GM18511 (cell line): Measurements from ENCODE around the gene CD276.
"Not testable (repeated sequence)": the region's sequence is repeated elsewhere in the genome, so short reads cannot be mapped to it uniquely, and the experiment has no call there.

ENCODE experiments used
- ATAC-seq: cut with Tn5 transposase; IDR thresholded peaks from one replicate; pipeline ENCODE4 v1.9.1; 2021; ENCODE audit warnings: mild to moderate bottlenecking, moderate library complexity; ENCODE audit not compliant: unreplicated experiment

The CD276 gene

DNA sequence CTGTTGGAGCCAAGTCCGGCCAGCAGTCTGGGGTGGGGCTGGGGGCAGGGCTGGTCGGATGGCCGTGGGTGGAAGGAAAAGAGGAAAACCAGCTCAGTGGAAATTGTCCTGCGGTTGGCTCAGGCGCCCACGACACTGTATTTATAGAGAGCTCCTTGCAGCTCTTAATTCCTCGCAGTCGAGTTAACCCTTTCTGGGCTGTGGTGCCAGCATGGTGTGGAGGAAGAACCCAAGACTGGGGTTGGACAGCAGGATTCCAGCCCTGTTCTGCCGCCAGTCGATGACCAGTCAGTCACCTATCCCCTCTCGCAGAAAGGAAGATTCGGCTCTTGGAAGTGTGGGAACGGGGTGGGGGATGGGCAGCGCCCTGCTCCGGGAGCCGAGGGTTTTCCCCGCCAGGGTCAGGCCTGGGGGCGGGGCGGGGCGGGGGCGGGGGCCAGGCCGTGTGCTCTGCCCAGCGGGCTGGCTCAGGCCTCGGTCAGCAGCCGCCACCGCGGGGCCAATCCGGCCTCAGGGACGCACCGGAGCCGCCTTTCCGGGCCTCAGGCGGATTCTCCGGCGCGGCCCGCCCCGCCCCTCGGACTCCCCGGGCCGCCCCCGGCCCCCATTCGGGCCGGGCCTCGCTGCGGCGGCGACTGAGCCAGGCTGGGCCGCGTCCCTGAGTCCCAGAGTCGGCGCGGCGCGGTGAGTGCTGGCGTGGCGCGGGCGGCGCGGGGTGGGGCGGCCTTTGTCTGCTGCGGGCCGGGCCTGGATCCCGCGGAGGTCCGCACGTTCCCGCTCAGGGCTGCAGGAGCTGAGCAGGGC, at the start of gene CD276:
CD276 (plus strand) TSS at position 607 of the 804 bp plus-strand sequence. CDS start 15,257 bp downstream, outside the sequence.
- no peak for ATAC-seq

DNA sequence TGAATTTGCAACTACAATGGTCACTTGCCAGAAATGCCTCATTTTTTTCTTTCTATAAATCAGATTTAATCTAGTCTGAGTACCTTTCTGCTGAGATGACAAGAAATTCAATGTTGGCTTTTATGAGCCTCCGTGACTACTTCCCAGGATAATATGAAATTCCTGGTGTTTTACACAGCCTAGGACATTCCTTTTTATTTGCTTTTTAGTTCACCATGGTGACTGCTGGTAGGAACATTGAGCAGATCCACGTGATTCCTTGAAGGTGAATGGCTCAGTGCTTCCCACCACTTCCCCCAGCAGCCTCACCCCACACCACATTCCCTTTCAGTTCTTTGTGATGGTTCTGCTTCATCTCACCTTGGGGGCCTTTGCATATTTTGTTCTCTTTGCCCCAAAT, 46.7 kb upstream of the CD276 start:
- no peak for ATAC-seq

DNA sequence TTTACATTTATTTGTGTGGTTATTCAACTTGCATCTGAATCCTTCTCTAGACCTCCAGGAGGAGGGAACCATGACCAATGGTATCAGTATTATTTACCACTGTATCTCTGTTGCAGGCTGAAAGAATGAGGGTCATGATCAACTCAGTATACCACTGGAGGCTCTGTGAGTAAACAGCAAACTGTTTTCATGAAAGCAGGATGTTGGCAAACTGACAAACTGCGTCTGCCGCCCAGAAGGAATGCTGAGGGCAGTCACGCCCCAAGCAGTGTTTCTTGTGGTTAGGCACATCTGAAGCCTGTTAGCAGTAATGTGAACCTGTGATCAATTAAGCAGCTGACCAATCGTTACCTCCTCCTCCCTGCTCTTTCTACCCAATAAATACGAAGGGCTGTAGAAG, 44.7 kb upstream of the CD276 start:
- ATAC-seq = not testable (repeated sequence)

DNA sequence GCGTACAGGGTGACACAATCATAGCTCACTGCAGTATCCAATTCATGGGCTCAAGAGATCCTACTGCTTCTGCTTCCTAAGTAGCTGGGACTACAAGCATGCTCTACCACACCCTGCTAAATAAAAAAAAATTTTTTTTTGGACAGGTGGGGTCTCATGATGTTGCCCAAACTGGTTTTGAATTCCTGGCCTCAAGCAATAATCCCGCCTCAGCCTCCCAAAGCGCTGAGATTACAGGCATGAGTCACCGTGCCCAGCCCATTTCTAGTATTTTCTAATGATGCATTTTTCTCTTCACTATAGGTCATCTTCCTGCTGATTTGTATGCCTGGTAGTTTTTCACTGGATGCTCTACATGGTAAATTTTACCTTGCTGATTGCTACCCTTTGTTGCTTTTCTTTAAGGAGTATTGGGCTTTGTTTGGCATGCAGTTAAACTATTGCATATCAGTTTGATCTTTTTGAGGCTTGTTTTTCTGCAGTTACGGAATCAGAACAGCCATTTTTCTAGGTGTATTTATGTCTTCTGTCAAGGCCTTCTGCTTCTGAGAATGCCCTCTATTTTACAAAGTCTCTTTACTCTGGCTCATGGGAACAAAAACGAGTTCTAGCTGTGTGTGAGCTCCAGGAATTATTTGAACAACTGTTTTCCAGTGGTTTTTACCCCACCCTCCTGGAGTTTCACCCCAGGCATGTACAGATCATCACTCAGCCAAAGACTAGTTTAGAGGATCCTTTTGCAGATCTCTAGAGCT, 36.7 kb upstream of the CD276 start:
- no peak for ATAC-seq

DNA sequence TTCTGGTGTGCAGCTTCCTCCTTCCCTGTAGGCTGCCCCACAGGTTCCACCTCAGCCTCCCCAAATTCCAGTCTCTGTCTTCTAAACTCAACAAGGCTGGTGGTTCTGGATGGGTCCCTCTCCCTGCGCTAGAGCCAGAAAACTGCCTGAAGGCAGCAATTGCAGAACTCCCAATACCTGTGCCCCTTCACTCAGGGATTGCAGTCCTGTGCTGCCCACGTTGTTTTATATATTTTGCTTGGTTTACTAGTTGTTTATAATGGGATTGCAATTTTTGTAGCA, 36.2 kb upstream of the CD276 start:
- ATAC-seq = no peak

DNA sequence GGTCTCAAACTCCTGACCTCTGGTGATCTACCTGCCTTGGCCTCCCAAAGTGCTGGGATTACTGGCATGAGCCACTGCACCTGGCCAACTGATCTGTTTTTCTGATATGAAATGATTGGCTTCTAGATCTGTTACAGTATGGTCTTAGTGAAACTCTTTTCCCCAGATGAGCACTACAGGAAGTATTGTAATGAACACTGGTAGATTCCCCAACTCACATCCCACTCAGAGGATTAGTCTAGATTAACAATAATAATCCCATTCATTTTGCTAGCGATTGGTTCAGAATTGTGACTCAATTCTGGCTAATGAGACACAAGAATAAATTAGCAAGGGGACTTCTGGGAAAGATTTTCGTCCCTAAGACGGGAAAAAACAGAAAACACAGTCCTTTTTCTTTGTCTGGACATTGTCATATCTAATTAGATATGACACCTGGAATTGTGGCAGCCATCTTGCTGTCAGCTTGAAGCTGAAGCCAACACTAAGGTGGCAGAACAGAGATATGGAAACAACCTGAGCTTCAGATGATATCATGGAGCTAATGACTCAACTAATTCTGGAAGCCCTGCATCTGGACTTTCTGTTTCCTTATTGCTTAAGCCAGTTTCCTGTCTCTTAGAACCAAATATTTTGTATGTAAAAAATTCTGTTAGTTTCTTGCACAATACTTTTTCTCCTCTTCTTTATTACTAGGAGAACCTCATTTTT, 33.6 kb upstream of the CD276 start:
- ATAC-seq = no peak

DNA sequence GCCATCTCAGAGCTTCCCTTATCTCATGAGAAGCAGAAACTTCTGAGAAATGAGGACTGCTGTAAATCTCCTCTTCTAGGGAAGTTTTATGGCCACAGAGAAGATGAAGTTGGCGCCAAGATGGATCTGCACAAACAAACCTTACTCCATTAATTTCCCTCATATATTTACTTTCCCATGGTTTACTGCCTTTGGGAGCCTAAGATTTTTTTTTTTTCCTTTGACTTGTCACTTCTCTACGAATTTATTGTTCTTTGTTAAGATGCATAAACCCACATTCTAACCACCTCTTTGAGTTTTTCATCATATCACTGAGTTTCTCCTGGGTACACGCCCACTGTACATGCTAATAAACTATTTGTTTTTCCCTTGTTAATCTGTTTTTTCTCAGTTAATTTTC, 29.5 kb upstream of the CD276 start:
- no peak for ATAC-seq

DNA sequence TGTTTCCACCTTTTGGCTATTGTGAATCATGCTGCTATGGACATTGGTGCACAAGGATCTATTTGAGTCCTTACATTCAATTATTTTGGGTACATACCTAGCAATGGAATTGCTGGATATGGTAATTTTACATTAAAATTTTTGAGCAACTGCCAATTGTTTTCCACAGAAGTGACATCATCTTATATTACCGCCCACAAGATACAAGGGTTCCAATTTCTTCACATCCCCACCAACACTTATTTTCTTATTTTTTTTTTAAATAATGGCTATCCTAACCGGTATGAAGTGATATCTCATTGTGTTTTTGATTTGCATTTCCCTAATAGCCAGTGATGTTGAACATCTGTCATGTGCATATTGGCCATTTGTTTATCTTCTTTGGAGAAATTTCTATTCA, 28.5 kb upstream of the CD276 start:
- no peak for ATAC-seq

DNA sequence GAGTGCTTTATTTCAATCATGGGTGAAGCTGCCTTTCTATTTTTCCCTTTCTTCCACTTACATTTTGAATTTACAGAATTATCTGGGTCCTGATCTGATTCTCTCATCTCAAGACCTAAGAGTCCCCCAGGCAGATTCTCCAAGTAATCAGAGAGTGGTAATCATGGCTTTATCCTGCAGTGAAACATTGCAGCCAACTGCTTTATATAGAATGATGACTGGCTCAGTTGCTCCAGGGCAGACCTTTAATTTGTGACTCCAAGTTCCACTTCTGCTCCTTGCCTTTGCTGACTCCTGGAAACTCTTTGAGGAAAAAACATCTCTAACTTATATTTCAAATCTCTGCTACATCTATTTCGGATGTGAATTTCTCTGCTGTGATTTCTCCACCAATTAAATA, 25.5 kb upstream of the CD276 start:
- ATAC-seq = no peak

DNA sequence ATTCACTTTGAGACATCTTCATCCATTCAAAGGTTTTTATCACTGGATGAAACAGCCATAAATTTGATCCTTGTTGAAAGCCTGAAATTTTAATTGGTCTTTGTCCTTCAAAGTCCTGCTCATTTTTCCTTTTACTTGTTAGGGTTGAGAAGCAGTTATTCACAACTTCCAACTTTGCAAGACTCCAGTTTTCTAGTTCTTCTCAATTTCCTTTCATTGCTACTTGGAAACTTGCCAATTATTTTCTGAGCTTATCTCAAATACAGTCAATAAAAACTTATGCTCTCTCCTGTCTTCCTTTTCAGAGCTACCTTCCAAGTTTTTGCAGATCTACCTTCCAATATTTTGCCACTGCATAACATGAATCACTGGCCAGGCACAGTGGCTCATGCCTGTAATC, 23.7 kb upstream of the CD276 start:
- ATAC-seq = no peak

DNA sequence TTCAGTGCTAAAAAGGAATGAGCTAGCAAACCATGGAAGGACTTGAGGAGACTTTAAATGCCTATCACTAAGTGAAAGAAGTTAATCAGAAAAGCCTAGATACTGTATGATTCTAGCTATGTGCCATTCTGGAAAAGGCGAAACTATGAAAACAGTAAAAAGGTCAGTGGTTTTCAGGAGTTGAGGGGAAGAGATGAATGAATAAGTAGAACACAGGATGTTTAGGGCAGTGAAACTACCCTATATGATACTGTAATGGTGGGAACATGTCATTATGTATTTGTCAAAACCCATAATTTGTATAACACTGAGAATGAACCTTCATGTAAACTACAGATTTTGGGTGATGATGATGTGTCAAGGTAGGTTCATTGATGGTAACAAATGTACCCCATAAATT, 9.6 kb upstream of the CD276 start:
- ATAC-seq = no peak

DNA sequence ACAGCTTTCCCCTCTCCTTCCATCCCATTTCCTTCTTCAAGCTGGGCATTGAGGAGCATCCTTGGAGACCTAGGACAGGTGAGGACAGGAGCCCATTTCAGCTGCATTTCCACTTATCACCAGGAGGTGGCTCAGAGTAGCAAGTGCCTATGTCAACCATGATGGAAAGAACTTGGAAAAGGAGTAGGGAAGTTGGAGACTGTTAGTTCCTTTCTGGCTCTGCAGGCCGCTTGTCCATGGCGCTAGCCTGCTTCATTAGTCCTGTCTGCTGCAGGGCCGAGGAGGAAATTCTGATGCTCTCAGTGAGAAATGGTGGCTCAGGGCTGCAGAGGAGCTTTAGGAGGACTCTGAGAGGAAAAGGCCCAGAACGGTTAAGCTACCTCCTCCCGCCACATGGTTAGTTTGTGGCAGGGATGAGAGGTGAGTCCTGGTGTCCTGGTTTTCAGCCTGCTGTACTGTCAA, 7.0 kb upstream of the CD276 start:
- ATAC-seq = no peak

DNA sequence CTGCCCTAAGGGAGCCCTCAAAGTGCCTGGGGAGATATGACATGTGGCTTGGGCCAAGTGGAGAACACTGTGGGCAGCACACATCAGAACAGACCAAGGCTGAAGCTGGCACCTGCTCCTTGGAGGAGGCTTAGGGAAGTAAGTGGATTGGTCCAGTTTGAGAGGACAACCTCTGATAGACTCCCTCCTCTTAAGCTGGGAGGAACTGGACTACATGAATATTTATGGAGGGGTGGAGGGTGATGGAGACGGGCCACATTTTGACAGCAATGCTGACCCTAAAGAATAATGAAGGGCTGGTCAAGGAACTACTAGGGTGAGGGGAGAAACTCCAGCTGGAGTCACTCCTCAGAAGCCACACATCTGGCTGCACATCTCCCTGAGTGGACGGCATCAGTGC, 6.5 kb upstream of the CD276 start:
- no peak for ATAC-seq

DNA sequence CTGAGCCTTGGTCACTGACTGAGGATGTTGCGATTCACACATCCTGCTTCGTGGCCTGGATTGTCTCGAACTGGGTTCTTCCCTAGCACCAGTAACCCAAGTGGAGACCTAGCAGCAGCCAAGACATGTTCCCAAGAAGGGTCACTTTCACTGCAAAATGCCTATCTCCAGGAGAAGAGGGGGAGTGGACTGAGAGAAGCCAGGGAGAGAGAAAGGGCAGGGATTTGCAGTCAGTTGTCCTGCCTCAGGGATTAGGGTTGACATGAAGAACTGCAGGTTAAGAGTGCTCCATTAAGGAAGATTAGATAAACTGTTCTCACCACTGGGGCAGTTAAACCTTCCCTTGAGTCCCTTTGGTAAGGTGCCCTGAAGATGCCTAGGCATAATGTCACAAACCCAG, 5.7 kb upstream of the CD276 start:
- ATAC-seq = no peak

DNA sequence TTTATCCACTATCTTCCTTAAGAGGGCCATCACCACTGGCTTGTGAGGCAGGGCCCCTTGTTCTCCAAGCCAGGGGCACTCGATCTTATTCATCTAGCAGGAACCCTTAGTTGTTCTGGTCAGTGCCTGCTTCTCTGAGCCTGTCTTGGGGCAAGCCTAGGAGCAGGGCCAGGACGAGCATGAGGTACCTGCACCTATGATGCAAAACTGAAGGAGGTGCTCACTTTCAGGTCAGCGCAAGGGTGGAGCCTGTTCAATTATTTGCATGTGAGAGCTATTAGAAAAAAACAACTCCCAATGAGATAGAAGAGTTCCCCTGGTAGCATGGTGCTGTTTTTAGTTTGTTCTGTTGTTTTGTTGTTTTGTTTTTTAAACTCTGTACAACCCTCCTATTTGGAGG, 5.0 kb upstream of the CD276 start:
- ATAC-seq = no peak

DNA sequence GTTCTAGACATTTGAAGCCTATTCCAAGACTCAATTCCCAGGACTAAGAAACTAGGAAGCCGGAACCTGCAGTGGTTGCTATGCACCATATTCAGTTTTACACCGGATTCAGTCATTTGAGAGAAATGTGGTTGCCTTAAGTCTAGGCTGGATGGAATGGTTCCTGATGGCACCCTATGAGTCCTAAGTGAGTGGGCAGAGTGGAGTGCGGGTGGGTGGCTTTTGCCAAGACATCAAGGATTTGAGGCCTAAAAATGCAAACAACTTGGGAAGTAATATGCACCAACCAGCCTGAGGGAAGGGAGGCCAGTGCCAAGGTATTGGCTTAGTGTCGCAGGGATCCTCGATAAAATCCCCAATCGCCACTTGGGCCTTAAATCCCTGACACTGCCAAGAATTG, 4.2 kb upstream of the CD276 start:
- ATAC-seq = no peak

DNA sequence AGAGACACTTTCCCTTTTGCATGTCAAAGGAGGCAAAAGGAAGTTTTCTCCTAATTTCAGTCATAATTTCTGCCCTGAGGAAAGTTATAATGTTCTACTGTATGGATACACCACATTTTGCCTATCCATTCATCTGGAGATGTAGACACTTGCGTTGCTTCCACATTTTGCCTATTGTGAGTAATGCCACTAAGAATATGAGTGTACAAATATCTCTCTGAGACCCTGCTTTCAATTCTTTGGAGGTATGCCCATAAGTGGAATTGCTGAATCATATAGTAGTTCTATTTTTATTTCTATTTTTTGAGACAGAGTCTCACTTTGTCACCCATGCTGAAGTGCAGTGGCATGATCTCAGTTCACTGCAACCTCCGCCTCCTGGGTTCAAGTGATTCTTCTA, 3.6 kb upstream of the CD276 start:
- no peak for ATAC-seq

DNA sequence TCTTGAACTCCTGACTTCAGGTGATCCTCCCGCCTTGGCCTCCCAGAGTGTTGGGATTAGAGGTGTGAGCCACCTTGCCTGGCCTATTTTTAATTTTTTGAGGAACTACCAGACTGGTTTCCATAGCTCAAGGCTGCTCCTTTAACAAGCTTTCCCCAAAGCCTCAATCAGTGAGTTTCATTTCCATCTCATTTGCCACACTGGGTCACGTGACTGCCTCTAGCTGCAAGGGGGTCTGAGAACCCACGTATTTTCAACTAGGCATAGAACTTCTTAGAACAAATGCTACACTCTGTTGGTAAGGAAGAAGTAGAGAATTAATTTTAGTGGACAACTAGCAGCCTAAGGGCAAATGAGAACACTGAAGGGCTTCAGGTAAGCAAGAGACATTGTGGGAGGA, 3.1 kb upstream of the CD276 start:
- no peak for ATAC-seq

DNA sequence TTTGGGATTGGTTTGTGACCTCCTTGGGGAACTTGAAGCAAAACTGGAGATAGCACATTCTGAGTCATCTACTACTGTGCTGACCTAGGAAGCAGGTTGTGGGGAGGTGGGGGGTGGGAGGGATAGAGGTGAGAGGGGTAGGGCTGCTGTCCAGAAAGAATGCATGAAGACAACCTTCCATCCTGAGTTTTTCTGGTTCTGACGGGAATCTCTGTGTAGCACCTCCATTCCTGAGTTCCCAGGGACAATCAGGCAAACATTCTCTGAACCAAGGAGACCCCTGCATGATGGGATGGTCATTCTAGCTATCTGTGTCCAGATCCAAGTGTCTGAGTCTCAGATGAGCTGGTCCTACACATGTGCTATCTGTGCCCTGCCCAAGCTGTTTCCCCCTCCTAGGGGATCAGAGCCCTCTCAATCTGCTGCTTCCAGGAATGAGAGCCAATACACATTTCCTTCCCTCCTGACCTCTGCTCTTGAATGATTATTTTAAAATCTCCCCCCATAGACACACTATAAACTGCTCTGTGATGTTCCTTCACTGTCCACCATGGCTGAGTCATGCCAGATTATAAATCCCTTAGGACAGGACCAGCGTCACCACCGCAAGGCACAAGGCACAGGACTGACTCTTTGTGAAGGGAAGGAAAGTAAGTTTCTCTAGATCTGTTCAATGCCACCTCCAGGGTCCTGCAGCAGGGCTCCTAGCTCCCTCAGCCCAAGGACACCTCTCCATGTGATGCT, 2.2 kb upstream of the CD276 start:
- ATAC-seq = no peak

DNA sequence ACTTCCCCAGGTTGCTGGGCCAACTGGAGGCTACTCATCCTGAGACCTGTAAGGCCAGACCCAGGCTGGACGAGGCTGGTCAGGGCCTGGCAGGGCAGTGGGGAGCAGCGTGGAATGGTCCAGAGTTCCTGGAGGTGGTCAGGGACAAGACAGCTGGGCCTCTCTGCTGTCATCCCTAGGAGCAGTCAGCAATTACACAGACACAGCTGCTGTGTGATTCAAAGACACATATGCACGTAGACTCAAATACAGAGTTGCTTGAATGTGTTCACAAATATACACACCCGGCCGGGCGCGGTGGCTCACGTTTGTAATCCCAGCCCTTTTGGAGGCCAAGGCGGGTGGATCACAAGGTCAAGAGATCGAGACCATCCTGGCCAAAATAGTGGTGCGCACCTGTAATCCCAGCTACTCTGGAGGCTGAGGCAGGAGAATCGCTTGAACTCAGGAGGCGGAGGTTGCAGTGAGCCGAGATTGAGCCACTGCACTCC, 1.5 kb upstream of the CD276 start:
- no peak for ATAC-seq

DNA sequence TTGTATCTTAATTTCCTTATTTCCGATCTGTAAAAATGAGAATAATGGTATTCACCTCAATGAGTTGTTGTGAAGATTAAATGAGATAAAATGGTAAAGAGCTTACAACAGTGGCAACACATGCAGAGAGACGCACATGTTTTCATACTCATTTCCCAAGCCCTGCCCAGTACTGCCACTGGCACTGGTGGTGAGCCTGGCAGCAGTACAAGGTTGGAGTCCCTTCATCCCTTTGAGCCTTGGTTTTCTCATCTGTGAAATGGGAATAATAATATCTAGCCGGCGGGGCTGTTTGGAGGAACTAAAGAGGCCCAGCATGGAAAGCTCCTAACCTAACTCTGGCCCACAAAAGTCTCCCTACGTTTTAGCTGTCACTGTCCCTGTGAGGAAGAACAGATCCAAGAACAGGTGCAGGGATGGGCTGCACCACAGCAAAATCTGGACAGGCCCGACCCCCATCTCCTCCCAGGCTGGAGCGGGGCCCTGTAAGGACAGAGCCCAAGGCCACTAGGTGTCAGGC, 866 bp upstream of the CD276 start:
- no peak for ATAC-seq
